HG03571 (cell line): ENCODE results near the gene FADS1.

ENCODE experiments used
- ATAC-seq: cut with Tn5 transposase; IDR thresholded peaks from one replicate; pipeline ENCODE4 v1.9.1; 2021; ENCODE audit not compliant: unreplicated experiment

Gene FADS1

GRCh38 chr11:61797263-61797944 lies 19.4 kb downstream of the FADS1 start:
- ATAC-seq: no peak

GRCh38 chr11:61795876-61796526 lies 20.8 kb downstream of the FADS1 start:
- ATAC-seq: no peak

- ATAC-seq: no peak
These were observed 21.3 kb downstream of the FADS1 start for GRCh38 chr11:61795459-61795858.

GRCh38 chr11:61794579-61794978 lies 22.2 kb downstream of the FADS1 start:
- no peak for ATAC-seq

GRCh38 chr11:61793829-61794204 lies 23.0 kb downstream of the FADS1 start:
- ATAC-seq: no peak

GRCh38 chr11:61793083-61793828 lies 23.5 kb downstream of the FADS1 start:
- ATAC-seq: peak; percentile 18

GRCh38 chr11:61792310-61793082 lies 24.3 kb downstream of the FADS1 start, which contains the start of the genes FEN1 and TMEM258:
TSS of gene FEN1 (plus strand) at chr11:61792911. CDS start at chr11:61795362, 2,451 bp downstream.
TSS of gene TMEM258 (minus strand) at chr11:61792599. CDS start at chr11:61792558, 41 bp downstream.
- ATAC-seq: peak; percentile 80

- ATAC-seq: peak; percentile 15
These were observed 25.0 kb downstream of the FADS1 start for GRCh38 chr11:61791737-61792309.

GRCh38 chr11:61787928-61788491 lies 28.8 kb downstream of the FADS1 start:
- ATAC-seq: no peak

- ATAC-seq: no peak
These were observed 30.9 kb downstream of the FADS1 start for GRCh38 chr11:61785837-61786402.

GRCh38 chr11:61784506-61784805 lies 32.3 kb downstream of the FADS1 start:
- ATAC-seq: no peak

GRCh38 chr11:61783717-61784505 lies 32.9 kb downstream of the FADS1 start:
- ATAC-seq: no peak

GRCh38 chr11:61782841-61783240 lies 34.0 kb downstream of the FADS1 start:
- no peak for ATAC-seq

GRCh38 chr11:61782299-61782698 lies 34.5 kb downstream of the FADS1 start:
- no peak for ATAC-seq

- no peak for ATAC-seq
These were observed 35.2 kb downstream of the FADS1 start for GRCh38 chr11:61781585-61781984.

GRCh38 chr11:61780581-61781162 lies 36.1 kb downstream of the FADS1 start:
- no peak for ATAC-seq

GRCh38 chr11:61779666-61780525 lies 36.9 kb downstream of the FADS1 start:
- ATAC-seq: no peak
